ENCODE measurements around the gene NARF.
"Not testable (repeated sequence)": the region's sequence is repeated elsewhere in the genome, so short reads cannot be mapped to it uniquely, and the experiment has no call there.

Gene NARF

GRCh38 chr17:82458179-82458884 is at the start of gene NARF:
Gene NARF, plus strand, starts transcription at chr17:82458741. Its CDS starts 63 bp downstream, at chr17:82458804.
- DNase-seq (ENCODE audit: low read depth), result peak; percentile 93

- DNase-seq (ENCODE audit: low read depth), result no peak
Observed at GRCh38 chr17:82408938-82409318, 49.6 kb upstream of the NARF start.

GRCh38 chr17:82410014-82410716 is 48.4 kb upstream of the NARF start:
- no peak for DNase-seq (ENCODE audit: low read depth)

- DNase-seq (ENCODE audit: low read depth), result no peak
Observed at GRCh38 chr17:82411396-82412053, 47.0 kb upstream of the NARF start.

GRCh38 chr17:82412081-82412480 is 46.5 kb upstream of the NARF start:
- DNase-seq (ENCODE audit: low read depth), result not testable (repeated sequence)

DNA sequence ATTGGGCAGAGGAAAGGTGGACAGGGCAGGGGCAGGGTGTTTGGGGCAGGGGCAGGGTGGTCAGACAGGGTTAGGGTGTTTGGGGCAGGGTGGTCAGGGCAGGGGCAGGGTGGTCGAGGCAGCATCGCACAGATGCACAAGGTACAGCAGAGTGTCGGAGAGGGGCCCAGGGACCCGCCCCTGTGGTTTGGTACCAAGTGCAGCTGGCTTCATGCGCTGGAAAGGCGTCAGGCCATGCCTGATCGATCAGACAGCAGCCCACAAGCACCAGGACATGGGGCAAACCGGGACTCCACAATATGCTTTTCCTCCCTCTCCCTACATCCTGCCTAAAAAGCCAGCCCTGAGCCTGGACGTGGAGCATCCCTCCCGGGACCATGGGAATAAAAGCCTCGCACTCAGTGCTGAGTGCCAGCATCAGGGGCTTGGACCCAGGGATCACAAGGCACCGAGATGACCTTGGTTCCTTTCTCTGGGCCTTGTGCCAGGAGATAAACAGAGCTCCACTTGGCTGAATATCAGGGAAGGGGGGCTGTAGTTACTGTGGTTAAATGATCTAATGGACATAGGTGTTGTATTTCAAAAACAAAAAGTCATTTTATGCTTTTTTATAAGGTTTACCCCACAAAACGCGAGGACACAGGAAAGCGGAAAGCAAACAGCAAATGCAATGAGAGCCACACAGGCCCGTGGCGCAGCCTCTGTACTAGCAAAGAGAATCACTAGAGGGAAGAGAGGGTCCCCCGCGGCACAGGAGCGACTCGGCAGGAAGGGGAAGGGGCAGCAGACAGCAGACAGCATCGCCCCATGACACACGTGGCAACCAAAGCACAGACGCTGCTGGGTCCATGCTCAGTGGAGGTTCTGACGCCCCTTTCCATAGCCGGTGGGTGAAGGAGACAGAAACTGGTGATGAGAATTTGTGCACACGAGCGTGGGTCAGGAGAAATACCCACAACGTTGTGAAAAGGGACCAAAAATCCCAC is 45.7 kb upstream of the NARF start:
- no peak for DNase-seq (ENCODE audit: low read depth)

- DNase-seq (ENCODE audit: low read depth), result peak; percentile 64
Observed at GRCh38 chr17:82414548-82415281, 43.8 kb upstream of the NARF start.

- DNase-seq (ENCODE audit: low read depth), result no peak
Observed at GRCh38 chr17:82415336-82415735, 43.2 kb upstream of the NARF start.

GRCh38 chr17:82415786-82416185 is 42.8 kb upstream of the NARF start:
- no peak for DNase-seq (ENCODE audit: low read depth)

GRCh38 chr17:82416264-82416663 is 42.3 kb upstream of the NARF start:
- DNase-seq (ENCODE audit: low read depth), result no peak

DNA sequence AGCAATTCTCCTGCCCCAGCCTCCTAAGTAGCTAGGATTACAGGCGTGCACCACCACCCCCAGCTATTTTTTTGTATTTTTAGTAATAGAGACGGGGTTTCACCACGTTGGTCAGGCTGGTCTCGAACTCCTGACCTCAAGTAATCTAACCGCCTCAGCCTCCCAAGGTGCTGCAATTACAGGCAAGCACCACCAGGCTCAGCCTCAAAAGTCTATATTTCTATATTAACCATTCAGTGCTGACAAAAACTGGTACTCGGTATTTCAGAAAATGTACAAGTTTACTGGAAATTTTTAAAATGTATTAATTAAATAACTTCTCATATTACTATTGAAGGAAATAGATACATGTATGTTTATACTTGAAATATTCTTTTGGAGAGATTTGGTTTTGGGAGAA is 41.8 kb upstream of the NARF start:
- DNase-seq (ENCODE audit: low read depth), result no peak

- DNase-seq (ENCODE audit: low read depth), result peak; percentile 74
Observed at GRCh38 chr17:82418001-82418986, 40.2 kb upstream of the NARF start, which contains the start of the genes HEXD and OGFOD3. Gene HEXD, plus strand, starts transcription at chr17:82418347. Its CDS starts 1,453 bp downstream, at chr17:82419800. Gene OGFOD3, minus strand, starts transcription at chr17:82418586. Its CDS starts 101 bp downstream, at chr17:82418485.

- no peak for DNase-seq (ENCODE audit: low read depth)
Observed at GRCh38 chr17:82419540-82419939, 39.0 kb upstream of the NARF start.

GRCh38 chr17:82424001-82424862 is 34.3 kb upstream of the NARF start:
- DNase-seq (ENCODE audit: low read depth), result no peak

GRCh38 chr17:82424863-82425159 is 33.7 kb upstream of the NARF start:
- DNase-seq (ENCODE audit: low read depth), result no peak

GRCh38 chr17:82428546-82428945 is 30.0 kb upstream of the NARF start:
- DNase-seq (ENCODE audit: low read depth), result no peak

- DNase-seq (ENCODE audit: low read depth), result no peak
Observed at GRCh38 chr17:82429824-82430223, 28.7 kb upstream of the NARF start.

GRCh38 chr17:82432017-82432416 is 26.5 kb upstream of the NARF start:
- DNase-seq (ENCODE audit: low read depth), result no peak
